GM12891 (cell line): ENCODE measurements around the gene UBALD2.

Source experiments
- POLR2A ChIP-seq: IDR thresholded peaks from 2 replicates; pipeline ENCODE4 v1.6.1; 2011; ENCODE audit warnings: low read depth, low read length, control low read depth
- POLR2AphosphoS5 ChIP-seq: IDR thresholded peaks from 2 replicates; pipeline ENCODE4 v1.6.1; 2011; ENCODE audit warnings: low read depth, low read length, control low read depth
- POU2F2 ChIP-seq: IDR thresholded peaks from 2 replicates; pipeline ENCODE4 v1.6.1; 2011; ENCODE audit warnings: low read depth, mild to moderate bottlenecking, control low read depth, low read length, moderate library complexity

DNA sequence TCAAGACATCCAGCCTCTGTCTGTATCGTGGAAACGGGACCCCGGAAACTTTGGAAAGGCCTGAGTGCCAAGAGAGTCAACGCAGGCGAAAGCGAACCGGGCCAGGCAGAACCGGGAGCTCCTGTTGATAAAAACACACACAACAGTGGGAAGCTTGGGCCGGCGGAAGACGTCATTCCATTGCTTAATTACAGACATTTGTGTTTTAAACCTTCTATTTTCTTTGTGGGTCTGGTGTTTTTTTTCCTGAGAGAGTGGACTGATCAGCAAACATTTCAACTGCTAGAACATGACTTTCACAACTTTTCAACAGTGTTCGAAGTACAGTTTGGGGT, 24.0 kb upstream of the UBALD2 start:
- TF ChIP-seq POLR2AphosphoS5 (no peak), POLR2A (no peak), POU2F2 (no peak)
